Gastrocnemius medialis (tissue), 4 donors: ENCODE results near the gene HIP1.

Source experiments
- CTCF ChIP-seq, 5 experiments: fragments of 450-650 bp in 3 of 5; fragments of 200-600 bp in 2 of 5; sonication (generic) in 2 of 5; IDR thresholded peaks in 4 of 5; conservative IDR thresholded peaks in 1 of 5; 1 replicate in 4 of 5; 2 replicates in 1 of 5; pipeline ENCODE4 v1.5.1; 2016 to 2019; ENCODE audit warnings: antibody characterized with exemption in 5 of 5, mild to moderate bottlenecking in 3 of 5, moderate library complexity in 3 of 5
- POLR2A ChIP-seq, 2 donors: fragments of 450-650 bp; IDR thresholded peaks; one replicate each; pipeline ENCODE4 v1.6.1; 2017; ENCODE audit warnings: antibody characterized with exemption in 2 of 2, mild to moderate bottlenecking in 2 of 2, moderate library complexity in 2 of 2

- TF ChIP-seq POLR2A (IDR thresholded peaks at IDR 0.05) = no peak
- TF ChIP-seq CTCF (IDR thresholded peaks at IDR 0.05 in 4 of 5, conservative IDR thresholded peaks at IDR 0.05 in 1 of 5) = no peak
These were observed 125.4 kb downstream of the HIP1 start for GRCh38 chr7:75613351-75613750.
